ENCODE measurements around the gene DPH5.
"Not testable (repeated sequence)": the region's sequence is repeated elsewhere in the genome, so short reads cannot be mapped to it uniquely, and the experiment has no call there.

The DPH5 gene

DNA sequence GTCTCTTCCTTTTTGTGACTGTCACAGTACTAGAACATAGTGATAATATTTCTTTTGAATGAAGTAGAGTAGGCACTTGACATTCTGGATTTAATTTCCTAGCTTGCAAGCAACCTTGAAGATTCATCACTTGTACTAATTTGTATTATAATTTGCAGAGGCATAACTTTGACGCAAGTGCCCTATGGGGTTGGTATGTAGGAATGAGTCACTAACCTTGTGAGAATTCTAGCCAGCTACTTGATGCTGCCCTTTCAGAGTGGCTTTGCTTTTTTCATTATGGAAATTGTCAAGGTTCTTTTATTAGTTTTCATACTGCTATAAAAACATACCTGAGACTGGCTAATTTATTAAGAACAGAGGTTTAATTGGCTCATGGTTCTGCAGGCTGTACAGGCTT, 13.7 kb upstream of the DPH5 start:
- POLR2A ChIA-PET, result no interaction called here
- no peak overlapping the region for H3K4me3 ChIP-seq (ENCODE audit: low read depth, low read length)
- TF ChIP-seq, protein P1, sequence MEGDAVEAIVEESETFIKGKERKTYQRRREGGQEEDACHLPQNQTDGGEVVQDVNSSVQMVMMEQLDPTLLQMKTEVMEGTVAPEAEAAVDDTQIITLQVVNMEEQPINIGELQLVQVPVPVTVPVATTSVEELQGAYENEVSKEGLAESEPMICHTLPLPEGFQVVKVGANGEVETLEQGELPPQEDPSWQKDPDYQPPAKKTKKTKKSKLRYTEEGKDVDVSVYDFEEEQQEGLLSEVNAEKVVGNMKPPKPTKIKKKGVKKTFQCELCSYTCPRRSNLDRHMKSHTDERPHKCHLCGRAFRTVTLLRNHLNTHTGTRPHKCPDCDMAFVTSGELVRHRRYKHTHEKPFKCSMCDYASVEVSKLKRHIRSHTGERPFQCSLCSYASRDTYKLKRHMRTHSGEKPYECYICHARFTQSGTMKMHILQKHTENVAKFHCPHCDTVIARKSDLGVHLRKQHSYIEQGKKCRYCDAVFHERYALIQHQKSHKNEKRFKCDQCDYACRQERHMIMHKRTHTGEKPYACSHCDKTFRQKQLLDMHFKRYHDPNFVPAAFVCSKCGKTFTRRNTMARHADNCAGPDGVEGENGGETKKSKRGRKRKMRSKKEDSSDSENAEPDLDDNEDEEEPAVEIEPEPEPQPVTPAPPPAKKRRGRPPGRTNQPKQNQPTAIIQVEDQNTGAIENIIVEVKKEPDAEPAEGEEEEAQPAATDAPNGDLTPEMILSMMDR (IDR thresholded peaks at IDR 0.05; ENCODE audit: insufficient read depth, low read length, missing control alignments), result no peak
- no peak for DNase-seq (ENCODE audit: low read depth, low spot score)
- CTCF ChIA-PET, result no interaction called here

DNA sequence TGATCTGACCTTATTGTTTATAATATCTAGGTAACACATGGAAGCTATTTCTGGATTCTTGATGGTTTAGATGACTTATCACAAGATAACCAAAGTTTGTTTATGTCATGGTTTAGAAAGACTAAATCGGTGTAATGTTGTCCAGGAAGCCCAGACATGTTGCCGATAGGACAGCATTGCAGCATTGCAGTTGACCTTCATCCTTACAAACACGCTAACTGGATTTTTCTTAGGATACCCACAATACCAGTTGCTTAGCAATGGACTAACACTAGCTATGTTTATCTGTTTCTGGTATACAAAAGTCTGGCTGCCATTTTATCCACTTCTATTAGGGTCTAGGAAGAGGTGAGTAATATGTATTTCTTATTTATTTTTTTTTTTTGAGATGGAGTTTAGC, 11.7 kb upstream of the DPH5 start:
- CTCF ChIA-PET, result interaction anchor here (1.0 to 1.5 kb wide), 3 partner anchors 9 to 43 kb away, joined by 3 to 5 read pairs (median 4); no protein-coding TSS in a partner anchor
- DNase-seq (ENCODE audit: low read depth, low spot score), result no peak

GRCh38 chr1:101033017-101033416, 7.4 kb upstream of the DPH5 start:
- no peak overlapping the region for H3K4me3 ChIP-seq (ENCODE audit: low read depth, low read length)
- no peak for DNase-seq (ENCODE audit: low read depth, low spot score)
- CTCF ChIA-PET, result no interaction called here
- POLR2A ChIA-PET, result interaction anchor here (0.7 kb wide), 1 partner anchor 137 kb away, joined by 3 read pairs; no protein-coding TSS in a partner anchor
- TF ChIP-seq, protein P1 (IDR thresholded peaks at IDR 0.05; ENCODE audit: insufficient read depth, low read length, missing control alignments), result no peak

More for the DNA sequence above, 11.7 kb upstream of the DPH5 start:
- POLR2A ChIA-PET, result no interaction called here
- no peak overlapping the region for H3K4me3 ChIP-seq (ENCODE audit: low read depth, low read length)
- TF ChIP-seq, protein P1 (IDR thresholded peaks at IDR 0.05; ENCODE audit: insufficient read depth, low read length, missing control alignments), result no peak

GRCh38 chr1:101032129-101032528, 6.5 kb upstream of the DPH5 start:
- POLR2A ChIA-PET; H3K4me3 ChIP-seq (ENCODE audit: low read depth, low read length); DNase-seq (ENCODE audit: low read depth, low spot score): not testable (repeated sequence)
- CTCF ChIA-PET, result interaction anchor here (0.6 kb wide), 2 partner anchors 37 to 168 kb away, joined by 3 read pairs; no protein-coding TSS in a partner anchor

DNA sequence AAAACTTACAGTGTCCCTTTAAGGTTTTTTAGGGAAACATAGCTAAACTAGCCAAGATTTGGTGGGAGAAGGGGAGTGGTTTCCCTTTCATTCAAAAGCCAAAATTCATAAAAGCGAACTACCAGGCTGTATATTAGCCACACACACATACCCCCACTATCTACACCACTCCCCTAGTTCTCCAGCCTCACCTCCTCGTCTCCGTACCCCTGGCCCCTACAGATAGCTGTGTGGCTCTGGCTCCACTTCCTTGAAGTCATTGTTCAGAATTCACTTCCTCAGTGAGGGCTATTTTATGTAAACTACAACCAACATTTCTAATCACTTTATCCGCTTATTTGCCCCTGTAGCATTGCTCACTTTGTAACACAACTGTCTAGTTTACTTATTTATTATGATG, 5.3 kb upstream of the DPH5 start:
- POLR2A ChIA-PET, result no interaction called here
- DNase-seq (ENCODE audit: low read depth, low spot score), result no peak
- CTCF ChIA-PET, result interaction anchor here (1.1 to 1.4 kb wide), 3 partner anchors 10 to 207 kb away, joined by 3 to 6 read pairs (median 4); no protein-coding TSS in a partner anchor
- TF ChIP-seq, protein P1 (IDR thresholded peaks at IDR 0.05; ENCODE audit: insufficient read depth, low read length, missing control alignments), result no peak
- H3K4me3 ChIP-seq (ENCODE audit: low read depth, low read length), result no peak overlapping the region

DNA sequence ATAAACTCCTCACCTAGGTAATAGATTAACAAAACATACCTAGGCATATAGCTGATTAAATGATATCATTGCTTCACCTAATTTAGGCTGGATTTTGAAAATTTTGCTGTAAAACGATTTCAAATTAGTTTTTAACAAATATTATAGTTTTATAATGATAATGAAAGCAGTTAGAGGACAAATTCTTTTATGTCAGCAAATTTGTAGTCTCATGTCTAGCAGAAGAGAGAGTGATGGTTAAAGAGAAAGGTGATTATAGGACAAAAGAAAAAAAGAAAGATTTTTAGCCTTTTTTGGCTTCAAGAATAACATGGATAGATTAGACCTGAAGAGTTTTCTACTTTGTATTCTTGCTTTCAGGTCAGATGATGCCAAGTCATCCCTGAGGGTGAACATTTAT, 3.6 kb upstream of the DPH5 start:
- ChIA-PET CTCF (no interaction called here), POLR2A (no interaction called here)
- TF ChIP-seq, protein P1 (IDR thresholded peaks at IDR 0.05; ENCODE audit: insufficient read depth, low read length, missing control alignments), result no peak
- no peak overlapping the region for H3K4me3 ChIP-seq (ENCODE audit: low read depth, low read length)
- no peak for DNase-seq (ENCODE audit: low read depth, low spot score)

GRCh38 chr1:101028466-101028865, 2.9 kb upstream of the DPH5 start:
- CTCF ChIA-PET, result interaction anchor here (1.7 kb wide), 1 partner anchor 210 kb away, joined by 7 read pairs; no protein-coding TSS in a partner anchor
- H3K4me3 ChIP-seq (ENCODE audit: low read depth, low read length), result no peak overlapping the region
- TF ChIP-seq, protein P1 (IDR thresholded peaks at IDR 0.05; ENCODE audit: insufficient read depth, low read length, missing control alignments), result no peak
- no peak for DNase-seq (ENCODE audit: low read depth, low spot score)
- POLR2A ChIA-PET, result no interaction called here
